GM12872 (cell line): ENCODE measurements around the gene LRRC32.

Experiments
- TF ChIP-seq, protein P1 (sequence below): IDR thresholded peaks from 3 replicates; pipeline ENCODE4 v1.5.1; 2011; ENCODE audit warnings: low read depth, mild to moderate bottlenecking, low read length, moderate library complexity; ENCODE audit not compliant: insufficient read depth

Gene LRRC32

GRCh38 chr11:76626266-76626665, 44.3 kb downstream of the LRRC32 start:
- TF ChIP-seq, protein P1, sequence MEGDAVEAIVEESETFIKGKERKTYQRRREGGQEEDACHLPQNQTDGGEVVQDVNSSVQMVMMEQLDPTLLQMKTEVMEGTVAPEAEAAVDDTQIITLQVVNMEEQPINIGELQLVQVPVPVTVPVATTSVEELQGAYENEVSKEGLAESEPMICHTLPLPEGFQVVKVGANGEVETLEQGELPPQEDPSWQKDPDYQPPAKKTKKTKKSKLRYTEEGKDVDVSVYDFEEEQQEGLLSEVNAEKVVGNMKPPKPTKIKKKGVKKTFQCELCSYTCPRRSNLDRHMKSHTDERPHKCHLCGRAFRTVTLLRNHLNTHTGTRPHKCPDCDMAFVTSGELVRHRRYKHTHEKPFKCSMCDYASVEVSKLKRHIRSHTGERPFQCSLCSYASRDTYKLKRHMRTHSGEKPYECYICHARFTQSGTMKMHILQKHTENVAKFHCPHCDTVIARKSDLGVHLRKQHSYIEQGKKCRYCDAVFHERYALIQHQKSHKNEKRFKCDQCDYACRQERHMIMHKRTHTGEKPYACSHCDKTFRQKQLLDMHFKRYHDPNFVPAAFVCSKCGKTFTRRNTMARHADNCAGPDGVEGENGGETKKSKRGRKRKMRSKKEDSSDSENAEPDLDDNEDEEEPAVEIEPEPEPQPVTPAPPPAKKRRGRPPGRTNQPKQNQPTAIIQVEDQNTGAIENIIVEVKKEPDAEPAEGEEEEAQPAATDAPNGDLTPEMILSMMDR: no peak

DNA sequence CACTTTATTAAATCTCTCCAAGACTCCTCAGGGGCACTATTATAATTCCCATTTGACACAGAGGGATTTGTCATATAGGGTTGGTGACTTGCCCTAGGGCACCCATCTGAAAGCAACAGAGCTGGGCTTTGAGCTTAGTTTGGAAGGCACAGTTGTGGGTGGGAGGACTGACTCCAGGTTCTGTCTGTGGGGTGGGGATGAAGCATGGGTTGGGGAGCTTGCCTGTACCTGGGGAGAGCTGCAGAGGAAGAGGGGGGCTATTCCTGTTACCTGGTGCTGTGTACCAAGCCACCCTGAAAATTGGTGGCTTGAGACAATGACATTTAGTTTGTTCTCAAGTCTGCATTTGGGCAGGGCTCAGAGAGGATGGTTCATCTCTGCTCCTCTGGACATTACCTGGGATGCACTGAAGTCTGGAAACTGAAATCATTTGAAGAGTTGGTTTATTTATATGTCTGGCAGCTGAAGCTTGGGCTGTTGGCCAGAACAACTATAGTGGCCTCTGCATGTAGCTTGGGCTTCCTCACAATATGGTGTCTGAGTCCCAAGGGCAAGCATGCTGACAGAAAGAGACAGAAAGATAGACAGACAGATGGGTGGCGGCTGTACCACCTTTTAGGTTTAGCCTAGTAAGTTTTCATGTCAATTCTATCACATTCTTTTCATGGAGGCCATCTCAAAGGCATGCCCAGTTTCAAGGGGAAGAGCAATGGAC, 44.9 kb downstream of the LRRC32 start:
- TF ChIP-seq, protein P1: no peak

GRCh38 chr11:76624500-76625379, 45.8 kb downstream of the LRRC32 start:
- TF ChIP-seq, protein P1: no peak

GRCh38 chr11:76623884-76624419, 46.6 kb downstream of the LRRC32 start:
- TF ChIP-seq, protein P1: no peak

- TF ChIP-seq, protein P1: no peak
Observed at GRCh38 chr11:76623171-76623883, 47.2 kb downstream of the LRRC32 start.

- TF ChIP-seq, protein P1: no peak
Observed at GRCh38 chr11:76622493-76623094, 48.0 kb downstream of the LRRC32 start.

DNA sequence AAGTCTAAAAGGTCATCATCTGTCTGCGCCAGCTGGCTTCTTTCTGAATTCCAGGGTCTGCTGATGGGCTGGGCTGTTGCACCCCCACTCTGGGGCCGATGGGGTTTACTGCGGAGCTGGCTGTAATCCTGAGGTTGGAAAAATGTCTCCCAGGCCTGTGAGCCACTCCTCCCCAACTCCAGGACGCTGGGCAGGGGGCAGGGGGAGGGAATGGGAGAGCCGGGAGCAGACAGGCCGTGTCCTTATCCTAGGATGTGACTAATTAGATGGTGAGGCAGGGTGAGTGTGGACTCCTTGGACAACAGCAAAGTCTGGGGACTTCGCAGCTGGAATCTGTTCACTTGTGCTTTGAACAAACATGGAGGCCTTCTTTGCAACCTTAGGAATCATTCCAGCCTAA, 48.7 kb downstream of the LRRC32 start:
- TF ChIP-seq, protein P1: no peak
